Mesodermal cell (in vitro differentiated cells): ENCODE measurements around the gene AJAP1.

Experiments
- H3K27ac ChIP-seq: 2 replicates; pipeline ENCODE4 v1.7.0; 2013; ENCODE audit warnings: mild to moderate bottlenecking, low read depth, low read length, moderate library complexity; ENCODE audit not compliant: severe bottlenecking
- H3K36me3 ChIP-seq: 2 replicates; pipeline ENCODE4 v1.7.1; 2013; ENCODE audit warnings: mild to moderate bottlenecking, low read length, moderate library complexity; ENCODE audit not compliant: control insufficient read depth, insufficient read depth
- H3K4me1 ChIP-seq: one replicate; pipeline ENCODE4 v1.7.1; 2013; ENCODE audit warnings: mild to moderate bottlenecking, low read length; ENCODE audit not compliant: insufficient read depth, control insufficient read depth, poor library complexity, severe bottlenecking
- H3K4me3 ChIP-seq: 2 replicates; pipeline ENCODE4 v1.7.0; 2013; ENCODE audit warnings: low read length, control low read depth, mild to moderate bottlenecking; ENCODE audit not compliant: insufficient read depth, poor library complexity, severe bottlenecking; ENCODE audit errors: extremely low read depth
- H3K9me3 ChIP-seq: 2 replicates; pipeline ENCODE4 v1.7.1; 2013; ENCODE audit warnings: mild to moderate bottlenecking, low read length, moderate library complexity; ENCODE audit not compliant: control insufficient read depth
- WGBS, 2 experiments: methylation state at CpG; one replicate each; pipeline ENCODE4 v1.1.5; 2013; ENCODE audit warnings: missing lambda C conversion rate in 2 of 2; ENCODE audit not compliant: insufficient coverage in 2 of 2; 5-methylcytosine and 5-hydroxymethylcytosine counted together

The AJAP1 gene

GRCh38 chr1:4693891-4694290 lies 39.5 kb downstream of the AJAP1 start:
- Histone ChIP-seq H3K4me1 (peaks cover 6% of the 10 kb centered on the region), H3K27ac (no peak overlapping the region), H3K4me3 (no peak overlapping the region), H3K9me3 (no peaks in the 10 kb centered on the region), H3K36me3 (no peaks in the 10 kb centered on the region)
- WGBS, 2 experiments = 87 to 93% methylated on average over 3 of the region's 10 CpGs

- Histone ChIP-seq H3K4me1 (peaks cover 6% of the 10 kb centered on the region), H3K27ac (no peak overlapping the region), H3K36me3 (no peaks in the 10 kb centered on the region), H3K4me3 (no peak overlapping the region), H3K9me3 (no peaks in the 10 kb centered on the region)
- WGBS, 2 experiments = 88 to 93% methylated on average over 7 to 8 of the region's 9 CpGs
Observed at GRCh38 chr1:4694492-4694891, 40.1 kb downstream of the AJAP1 start.

GRCh38 chr1:4695241-4695640 lies 40.8 kb downstream of the AJAP1 start:
- 93% methylated on average over 7 to 8 of the region's 8 CpGs for WGBS, 2 experiments
- no peaks in the 10 kb centered on the region for H3K36me3 ChIP-seq

GRCh38 chr1:4696161-4696745 lies 41.8 kb downstream of the AJAP1 start:
- Histone ChIP-seq H3K4me3 (no peak overlapping the region), H3K4me1 (no peaks in the 10 kb centered on the region), H3K36me3 (no peaks in the 10 kb centered on the region), H3K9me3 (no peaks in the 10 kb centered on the region), H3K27ac (no peak overlapping the region)
- 80 to 89% methylated on average over 9 to 10 of the region's 12 CpGs for WGBS, 2 experiments

More at GRCh38 chr1:4695241-4695640, 40.8 kb downstream of the AJAP1 start:
- Histone ChIP-seq H3K4me3 (no peak overlapping the region), H3K27ac (no peak overlapping the region), H3K4me1 (peaks cover 6% of the 10 kb centered on the region), H3K9me3 (no peaks in the 10 kb centered on the region)

- Histone ChIP-seq H3K36me3 (no peaks in the 10 kb centered on the region), H3K9me3 (no peaks in the 10 kb centered on the region), H3K4me3 (no peak overlapping the region), H3K4me1 (no peaks in the 10 kb centered on the region), H3K27ac (no peak overlapping the region)
- 90 to 94% methylated on average over 2 of the region's 2 CpGs for WGBS, 2 experiments
Observed at GRCh38 chr1:4696753-4697152, 42.3 kb downstream of the AJAP1 start.

- H3K4me1 ChIP-seq = peaks cover under 1% of the 10 kb centered on the region
- 95 to 96% methylated on average over 17 to 19 of the region's 19 CpGs for WGBS, 2 experiments
- H3K27ac ChIP-seq = no peak overlapping the region
- no peak overlapping the region for H3K4me3 ChIP-seq
- H3K9me3 ChIP-seq = no peaks in the 10 kb centered on the region
- H3K36me3 ChIP-seq = no peaks in the 10 kb centered on the region
Observed at GRCh38 chr1:4697801-4698200, 43.4 kb downstream of the AJAP1 start.

- Histone ChIP-seq H3K27ac (no peak overlapping the region), H3K36me3 (no peaks in the 10 kb centered on the region), H3K9me3 (no peaks in the 10 kb centered on the region), H3K4me3 (no peak overlapping the region), H3K4me1 (peaks cover 5% of the 10 kb centered on the region)
- 94 to 98% methylated on average over 5 to 7 of the region's 8 CpGs for WGBS, 2 experiments
Observed at GRCh38 chr1:4698911-4699310, 44.5 kb downstream of the AJAP1 start.

- Histone ChIP-seq H3K9me3 (no peaks in the 10 kb centered on the region), H3K27ac (no peak overlapping the region), H3K4me1 (peaks cover 5% of the 10 kb centered on the region), H3K36me3 (no peaks in the 10 kb centered on the region), H3K4me3 (no peak overlapping the region)
- WGBS, 2 experiments = 87 to 95% methylated on average over 16 to 19 of the region's 21 CpGs
Observed at GRCh38 chr1:4699376-4700301, 45.2 kb downstream of the AJAP1 start.

- H3K4me3 ChIP-seq = no peak overlapping the region
- no peaks in the 10 kb centered on the region for H3K9me3 ChIP-seq
- H3K36me3 ChIP-seq = no peaks in the 10 kb centered on the region
- peaks cover 5% of the 10 kb centered on the region for H3K4me1 ChIP-seq
- 79 to 88% methylated on average over 6 to 8 of the region's 13 CpGs for WGBS, 2 experiments
- H3K27ac ChIP-seq = no peak overlapping the region
Observed at GRCh38 chr1:4700801-4701200, 46.4 kb downstream of the AJAP1 start.

GRCh38 chr1:4701276-4701675 lies 46.9 kb downstream of the AJAP1 start:
- WGBS, 2 experiments = 95 to 98% methylated on average over 9 of the region's 9 CpGs
- H3K4me3 ChIP-seq = no peak overlapping the region
- no peaks in the 10 kb centered on the region for H3K9me3 ChIP-seq
- no peaks in the 10 kb centered on the region for H3K36me3 ChIP-seq
- H3K4me1 ChIP-seq = peaks cover 8% of the 10 kb centered on the region
- H3K27ac ChIP-seq = no peak overlapping the region

- peaks cover 9% of the 10 kb centered on the region for H3K4me1 ChIP-seq
- H3K36me3 ChIP-seq = no peaks in the 10 kb centered on the region
- 79 to 95% methylated on average over 2 to 7 of the region's 12 CpGs for WGBS, 2 experiments
- no peak overlapping the region for H3K27ac ChIP-seq
- no peaks in the 10 kb centered on the region for H3K9me3 ChIP-seq
- no peak overlapping the region for H3K4me3 ChIP-seq
Observed at GRCh38 chr1:4702464-4702863, 48.1 kb downstream of the AJAP1 start.
